ENCODE measurements around the gene CACNA1B. TPM values are rescaled to one million over a fixed set of nuclear protein-coding genes. Genes with fewer than 3 reads are reported as not detected.

CACNA1B gene
- total RNA-seq, 1 donor from 2014 or later: under 0.01 TPM

- Histone ChIP-seq H3K36me3 (ENCODE audit: control insufficient read depth in 3 of 3, insufficient read depth in 3 of 3, low read length in 3 of 3) (no peaks in the 10 kb centered on the region), H3K4me3 (ENCODE audit: low read length in 3 of 3) (no peak overlapping the region), H3K4me1 (ENCODE audit: control insufficient read depth in 3 of 3, insufficient read depth in 3 of 3, low read length in 3 of 3) (no peaks in the 10 kb centered on the region), H3K27ac (ENCODE audit: low read depth, low read length) (no peak overlapping the region), H3K27me3 (ENCODE audit: control insufficient read depth in 3 of 3, insufficient read depth in 3 of 3, low read length in 3 of 3) (peaks cover 2 to 17% (median 15%) of the 10 kb centered on the region in 3 donors), H3K9me3 (ENCODE audit: control insufficient read depth in 3 of 3, low read length in 3 of 3) (peaks cover 0 to 3% (median 0%) of the 10 kb centered on the region in 3 donors), H3K9ac (ENCODE audit: low read depth in 1 of 3, low read length in 3 of 3) (no peak overlapping the region)
These were observed 223.2 kb downstream of the CACNA1B start for GRCh38 chr9:138100711-138101350.

DNA sequence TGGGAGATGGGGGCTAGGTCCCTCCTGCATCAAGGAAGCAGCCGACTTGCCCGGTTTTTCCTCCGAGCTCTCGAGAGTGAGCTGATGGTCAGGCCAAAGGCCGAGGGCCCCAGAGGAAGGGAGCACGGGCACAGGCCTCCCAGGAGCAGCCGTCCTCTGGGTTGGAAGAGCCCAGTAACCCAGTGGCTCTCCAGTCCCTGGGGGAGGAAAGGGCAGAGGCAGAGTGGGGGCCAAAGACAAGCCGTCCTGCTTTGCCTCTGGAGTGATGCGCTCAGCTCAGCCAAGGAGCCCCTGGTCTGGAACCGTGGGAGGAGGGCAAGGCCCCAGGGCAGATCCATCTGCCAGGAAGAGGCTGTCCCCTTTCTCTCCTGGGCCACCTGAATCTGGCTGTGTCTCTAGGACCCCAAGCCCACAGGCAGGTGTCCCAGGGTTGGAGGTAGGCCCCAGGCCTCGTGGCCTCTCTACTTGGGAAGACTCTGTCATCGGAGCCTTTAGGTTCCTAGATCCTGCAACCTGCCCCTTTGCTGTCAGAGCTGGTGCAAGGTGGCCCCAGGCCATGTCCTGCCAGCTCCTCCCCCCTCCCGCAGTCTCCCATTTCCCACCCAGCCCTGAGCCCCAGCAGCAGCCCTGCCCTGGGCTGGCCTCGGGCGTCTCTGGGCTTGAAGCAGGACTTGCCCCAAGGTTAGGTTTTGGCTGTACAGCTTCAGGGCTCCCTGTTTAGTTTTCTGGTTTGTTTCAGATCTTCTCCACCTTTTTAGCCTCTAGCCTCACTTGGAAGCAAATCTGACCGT lies 224.1 kb downstream of the CACNA1B start:
- H3K36me3 ChIP-seq (ENCODE audit: control insufficient read depth in 3 of 3, insufficient read depth in 3 of 3, low read length in 3 of 3): no peaks in the 10 kb centered on the region
- peaks cover 0 to 3% (median 0%) of the 10 kb centered on the region in 3 donors for H3K9me3 ChIP-seq (ENCODE audit: control insufficient read depth in 3 of 3, low read length in 3 of 3)
- no peak overlapping the region for H3K4me3 ChIP-seq (ENCODE audit: low read length in 3 of 3)
- H3K4me1 ChIP-seq (ENCODE audit: control insufficient read depth in 3 of 3, insufficient read depth in 3 of 3, low read length in 3 of 3): no peaks in the 10 kb centered on the region
- peaks cover 2 to 19% (median 15%) of the 10 kb centered on the region in 3 donors for H3K27me3 ChIP-seq (ENCODE audit: control insufficient read depth in 3 of 3, insufficient read depth in 3 of 3, low read length in 3 of 3)
- no peak overlapping the region for H3K9ac ChIP-seq (ENCODE audit: low read depth in 1 of 3, low read length in 3 of 3)
- H3K27ac ChIP-seq (ENCODE audit: low read depth, low read length): no peak overlapping the region

GRCh38 chr9:138102246-138103051 lies 224.9 kb downstream of the CACNA1B start:
- H3K4me3 ChIP-seq (ENCODE audit: low read length in 3 of 3): no peak overlapping the region
- H3K9me3 ChIP-seq (ENCODE audit: control insufficient read depth in 3 of 3, low read length in 3 of 3): peaks cover 0 to 3% (median 0%) of the 10 kb centered on the region in 3 donors
- H3K36me3 ChIP-seq (ENCODE audit: control insufficient read depth in 3 of 3, insufficient read depth in 3 of 3, low read length in 3 of 3): no peaks in the 10 kb centered on the region
- H3K9ac ChIP-seq (ENCODE audit: low read depth in 1 of 3, low read length in 3 of 3): no peak overlapping the region
- peaks cover 2 to 19% (median 15%) of the 10 kb centered on the region in 3 donors for H3K27me3 ChIP-seq (ENCODE audit: control insufficient read depth in 3 of 3, insufficient read depth in 3 of 3, low read length in 3 of 3)
- H3K27ac ChIP-seq (ENCODE audit: low read depth, low read length): no peak overlapping the region
- no peaks in the 10 kb centered on the region for H3K4me1 ChIP-seq (ENCODE audit: control insufficient read depth in 3 of 3, insufficient read depth in 3 of 3, low read length in 3 of 3)

GRCh38 chr9:138103111-138103848 lies 225.7 kb downstream of the CACNA1B start:
- Histone ChIP-seq H3K36me3 (ENCODE audit: control insufficient read depth in 3 of 3, insufficient read depth in 3 of 3, low read length in 3 of 3) (no peaks in the 10 kb centered on the region), H3K4me3 (ENCODE audit: low read length in 3 of 3) (no peak overlapping the region), H3K4me1 (ENCODE audit: control insufficient read depth in 3 of 3, insufficient read depth in 3 of 3, low read length in 3 of 3) (no peaks in the 10 kb centered on the region), H3K9me3 (ENCODE audit: control insufficient read depth in 3 of 3, low read length in 3 of 3) (peaks cover 0 to 3% (median 0%) of the 10 kb centered on the region in 3 donors), H3K9ac (ENCODE audit: low read depth in 1 of 3, low read length in 3 of 3) (no peak overlapping the region), H3K27ac (ENCODE audit: low read depth, low read length) (no peak overlapping the region), H3K27me3 (ENCODE audit: control insufficient read depth in 3 of 3, insufficient read depth in 3 of 3, low read length in 3 of 3) (peaks cover 2 to 19% (median 15%) of the 10 kb centered on the region in 3 donors)

DNA sequence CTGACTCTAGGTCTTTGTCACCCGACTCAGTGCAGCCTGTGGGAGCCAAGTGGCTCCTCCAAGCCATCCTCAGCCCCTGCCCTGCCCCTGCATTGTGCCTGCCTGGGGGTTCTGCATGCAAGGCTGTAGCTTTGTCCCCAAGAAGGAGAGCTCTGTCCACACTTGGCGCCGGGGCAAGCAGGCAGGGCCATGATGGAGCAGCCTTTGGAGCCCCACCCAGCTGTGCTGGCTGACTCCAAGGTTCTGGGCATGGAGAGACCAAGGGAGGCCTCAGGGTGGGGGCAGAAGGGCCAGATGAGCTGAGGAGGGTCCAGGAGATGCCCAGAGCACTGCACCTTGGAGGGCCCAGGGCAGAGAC lies 226.2 kb downstream of the CACNA1B start:
- H3K4me3 ChIP-seq (ENCODE audit: low read length in 3 of 3): no peak overlapping the region
- H3K27ac ChIP-seq (ENCODE audit: low read depth, low read length): no peak overlapping the region
- H3K9ac ChIP-seq (ENCODE audit: low read depth in 1 of 3, low read length in 3 of 3): no peak overlapping the region
- H3K36me3 ChIP-seq (ENCODE audit: control insufficient read depth in 3 of 3, insufficient read depth in 3 of 3, low read length in 3 of 3): no peaks in the 10 kb centered on the region
- H3K9me3 ChIP-seq (ENCODE audit: control insufficient read depth in 3 of 3, low read length in 3 of 3): peaks cover 0 to 3% (median 0%) of the 10 kb centered on the region in 3 donors
- peaks cover 2 to 19% (median 15%) of the 10 kb centered on the region in 3 donors for H3K27me3 ChIP-seq (ENCODE audit: control insufficient read depth in 3 of 3, insufficient read depth in 3 of 3, low read length in 3 of 3)
- no peaks in the 10 kb centered on the region for H3K4me1 ChIP-seq (ENCODE audit: control insufficient read depth in 3 of 3, insufficient read depth in 3 of 3, low read length in 3 of 3)

- no peak overlapping the region for H3K9ac ChIP-seq (ENCODE audit: low read depth in 1 of 3, low read length in 3 of 3)
- H3K4me1 ChIP-seq (ENCODE audit: control insufficient read depth in 3 of 3, insufficient read depth in 3 of 3, low read length in 3 of 3): no peaks in the 10 kb centered on the region
- H3K36me3 ChIP-seq (ENCODE audit: control insufficient read depth in 3 of 3, insufficient read depth in 3 of 3, low read length in 3 of 3): no peaks in the 10 kb centered on the region
- H3K9me3 ChIP-seq (ENCODE audit: control insufficient read depth in 3 of 3, low read length in 3 of 3): no peaks in the 10 kb centered on the region
- H3K27me3 ChIP-seq (ENCODE audit: control insufficient read depth in 3 of 3, insufficient read depth in 3 of 3, low read length in 3 of 3): peaks cover 2 to 19% (median 15%) of the 10 kb centered on the region in 3 donors
- H3K4me3 ChIP-seq (ENCODE audit: low read length in 3 of 3): no peak overlapping the region
- H3K27ac ChIP-seq (ENCODE audit: low read depth, low read length): no peak overlapping the region
These were observed 226.9 kb downstream of the CACNA1B start for GRCh38 chr9:138104251-138105122.

GRCh38 chr9:138105123-138105415 lies 227.5 kb downstream of the CACNA1B start:
- Histone ChIP-seq H3K4me3 (ENCODE audit: low read length in 3 of 3) (no peak overlapping the region), H3K36me3 (ENCODE audit: control insufficient read depth in 3 of 3, insufficient read depth in 3 of 3, low read length in 3 of 3) (no peaks in the 10 kb centered on the region), H3K27ac (ENCODE audit: low read depth, low read length) (no peak overlapping the region), H3K4me1 (ENCODE audit: control insufficient read depth in 3 of 3, insufficient read depth in 3 of 3, low read length in 3 of 3) (no peaks in the 10 kb centered on the region), H3K9me3 (ENCODE audit: control insufficient read depth in 3 of 3, low read length in 3 of 3) (no peaks in the 10 kb centered on the region), H3K9ac (ENCODE audit: low read depth in 1 of 3, low read length in 3 of 3) (no peak overlapping the region), H3K27me3 (ENCODE audit: control insufficient read depth in 3 of 3, insufficient read depth in 3 of 3, low read length in 3 of 3) (peaks cover 2 to 19% (median 15%) of the 10 kb centered on the region in 3 donors)

- no peaks in the 10 kb centered on the region for H3K36me3 ChIP-seq (ENCODE audit: control insufficient read depth in 3 of 3, insufficient read depth in 3 of 3, low read length in 3 of 3)
These were observed 228.3 kb downstream of the CACNA1B start for GRCh38 chr9:138105561-138106505.

More at GRCh38 chr9:138105561-138106505, 228.3 kb downstream of the CACNA1B start:
- no peaks in the 10 kb centered on the region for H3K9me3 ChIP-seq (ENCODE audit: control insufficient read depth in 3 of 3, low read length in 3 of 3)
- peaks cover 2 to 19% (median 15%) of the 10 kb centered on the region in 3 donors for H3K27me3 ChIP-seq (ENCODE audit: control insufficient read depth in 3 of 3, insufficient read depth in 3 of 3, low read length in 3 of 3)
- no peaks in the 10 kb centered on the region for H3K4me1 ChIP-seq (ENCODE audit: control insufficient read depth in 3 of 3, insufficient read depth in 3 of 3, low read length in 3 of 3)
- H3K27ac ChIP-seq (ENCODE audit: low read depth, low read length): no peak overlapping the region
- no peak overlapping the region for H3K9ac ChIP-seq (ENCODE audit: low read depth in 1 of 3, low read length in 3 of 3)
- no peak overlapping the region for H3K4me3 ChIP-seq (ENCODE audit: low read length in 3 of 3)

Measured in skeletal muscle tissue (tissue), 4 donors.